GM12878 (cell line): ENCODE data around the gene MYO19. TPM values are rescaled to one million over a fixed set of nuclear protein-coding genes. Genes with fewer than 3 reads are reported as not detected.

ENCODE experiments used
- ATAC-seq: fragments of 200-7000 bp; cut with Tn5 transposase; 3 replicates; pipeline ENCODE4 v1.9.1; 2020; ENCODE audit warnings: mild to moderate bottlenecking, moderate library complexity
- BruUV-seq: library from RNA; stranded (reverse); fragments of 400-500 nt; replicated peaks from 2 replicates; lab custom pipeline; 2021; lab: Mats Ljungman, UMichigan
- CTCF ChIA-PET: fragments of 300-600 bp; sonication (Branson Sonifier 250); formaldehyde crosslinking; extraction: SDS; loops from one replicate; lab custom pipeline; 2021; ENCODE audit warnings: inconsistent platforms; lab: Yijun Ruan, JAX
- POLR2A ChIA-PET: fragments of 350-600 bp; formaldehyde crosslinking; extraction: SDS; loops from one replicate; lab custom pipeline; 2021; ENCODE audit warnings: inconsistent platforms; lab: Charles Lee
- RAD21 ChIA-PET: fragments of 300-600 bp; sonication (Branson Sonifier 250); formaldehyde crosslinking; loops from one replicate; lab custom pipeline; 2023; ENCODE audit warnings: antibody characterized with exemption; ENCODE audit not compliant: unreplicated experiment; lab: Charles Lee
- SMC1A ChIA-PET: fragments of 300-600 bp; sonication (Branson Sonifier 250); formaldehyde crosslinking; loops from one replicate; lab custom pipeline; 2023; ENCODE audit not compliant: unreplicated experiment, uncharacterized antibody; lab: Charles Lee
- DNase-seq: peaks from one replicate; pipeline ENCODE4 v3.0.0-alpha.2; 2011; ENCODE audit warnings: low read depth, low spot score
- FAIRE-seq: peaks from 3 replicates; lab custom pipeline; 2011; peaks lifted over from hg19 to GRCh38; lab: Jason Lieb, UNC
- H2AFZ ChIP-seq: 2 replicates; pipeline ENCODE4 v1.6.0; 2011; ENCODE audit warnings: low read depth, low read length, control low read depth; ENCODE audit not compliant: control insufficient read depth
- H3K27ac ChIP-seq: 2 replicates; pipeline ENCODE4 v1.5.1; 2011; ENCODE audit warnings: control low read depth; ENCODE audit not compliant: control insufficient read depth, insufficient read depth
- H3K27me3 ChIP-seq, 2 experiments: replicated peaks in 1 of 2; 2 replicates each; pipeline versions ENCODE4 v1.6.0 to v1.6.1; 2011; ENCODE audit warnings: low read length in 1 of 2; ENCODE audit not compliant: control insufficient read depth in 2 of 2, insufficient read depth in 2 of 2
- H3K36me3 ChIP-seq, 2 experiments: 2 replicates each; pipeline ENCODE4 v1.5.1; 2011; ENCODE audit warnings: low read length in 1 of 2; ENCODE audit not compliant: control insufficient read depth in 2 of 2, insufficient read depth in 2 of 2
- H3K4me1 ChIP-seq: 2 replicates; pipeline ENCODE4 v1.6.1; 2011; ENCODE audit warnings: mild to moderate bottlenecking, low read length, moderate library complexity, mixed read lengths; ENCODE audit not compliant: control insufficient read depth, insufficient read depth
- H3K4me2 ChIP-seq: 2 replicates; pipeline ENCODE4 v1.6.0; 2011; ENCODE audit warnings: control low read depth; ENCODE audit not compliant: control insufficient read depth, insufficient read depth
- H3K4me3 ChIP-seq: fragments of 200-600 bp; sonication (generic); 2 replicates; pipeline ENCODE4 v1.5.1; 2016
- H3K79me2 ChIP-seq: 2 replicates; pipeline ENCODE4 v1.6.0; 2011; ENCODE audit warnings: low read length; ENCODE audit not compliant: control insufficient read depth, insufficient read depth
- H3K9ac ChIP-seq: 2 replicates; pipeline ENCODE4 v1.8.0; 2011; ENCODE audit warnings: low read length, control low read depth, mixed read lengths; ENCODE audit not compliant: control insufficient read depth, insufficient read depth
- H3K9me3 ChIP-seq: replicated peaks from 3 replicates; pipeline ENCODE4 v1.5.1; 2011; ENCODE audit warnings: mild to moderate bottlenecking, low read length; ENCODE audit not compliant: control insufficient read depth, insufficient read depth
- H4K20me1 ChIP-seq: 2 replicates; pipeline ENCODE4 v1.6.0; 2011; ENCODE audit not compliant: control insufficient read depth, insufficient read depth
- BHLHE40 ChIP-seq, 2 experiments: fragments of 450-650 bp in 1 of 2; IDR thresholded peaks; 2 replicates each; pipeline ENCODE4 v1.6.1; 2011 to 2017; ENCODE audit warnings: low read depth in 2 of 2, borderline replicate concordance in 1 of 2, improper control_type of control experiment in 1 of 2, low read length in 1 of 2, mild to moderate bottlenecking in 1 of 2
- EP300 ChIP-seq, 2 experiments: fragments of 150-350 bp in 1 of 2; IDR thresholded peaks; 2 replicates each; pipeline ENCODE4 v1.6.1; 2011 to 2012; ENCODE audit warnings: low read depth in 2 of 2, low read length in 2 of 2, borderline replicate concordance in 1 of 2, improper control_type of control experiment in 1 of 2, inconsistent platforms in 1 of 2; ENCODE audit not compliant: control insufficient read depth in 1 of 2
- EZH2 ChIP-seq: IDR thresholded peaks from 2 replicates; pipeline ENCODE4 v1.6.1; 2012; ENCODE audit warnings: low read depth, mild to moderate bottlenecking, control low read depth, inconsistent platforms, low read length, borderline replicate concordance; ENCODE audit not compliant: control insufficient read depth
- FOXM1 ChIP-seq: IDR thresholded peaks from 2 replicates; pipeline ENCODE4 v1.6.1; 2012; ENCODE audit warnings: low read depth, mild to moderate bottlenecking, inconsistent platforms, low read length, moderate library complexity
- GATAD2B ChIP-seq: fragments of 450-650 bp; conservative IDR thresholded peaks from 2 replicates; pipeline ENCODE4 v1.6.1; 2017; ENCODE audit warnings: low read depth, mild to moderate bottlenecking, moderate library complexity
- HDGF ChIP-seq: fragments of 450-650 bp; IDR thresholded peaks from 2 replicates; pipeline ENCODE4 v1.6.1; 2016; ENCODE audit warnings: antibody characterized with exemption
- IRF4 ChIP-seq: IDR thresholded peaks from 2 replicates; pipeline ENCODE4 v1.6.1; 2011; ENCODE audit warnings: low read depth, low read length
- NRF1 ChIP-seq: conservative IDR thresholded peaks from 2 replicates; pipeline ENCODE4 v1.6.1; 2011; ENCODE audit warnings: mild to moderate bottlenecking, low read depth, low read length, improper control_type of control experiment
- PKNOX1 ChIP-seq: fragments of 450-650 bp; IDR thresholded peaks from 2 replicates; pipeline ENCODE4 v1.6.1; 2016; ENCODE audit warnings: mild to moderate bottlenecking
- PML ChIP-seq: IDR thresholded peaks from 2 replicates; pipeline ENCODE4 v1.6.1; 2012; ENCODE audit warnings: low read length, inconsistent platforms
- RELB ChIP-seq: fragments of 450-650 bp; IDR thresholded peaks from 2 replicates; pipeline ENCODE4 v1.6.1; 2017; ENCODE audit warnings: low read depth, mild to moderate bottlenecking, moderate library complexity
- RUNX3 ChIP-seq: IDR thresholded peaks from 2 replicates; pipeline ENCODE4 v1.6.1; 2012; ENCODE audit warnings: low read length, inconsistent platforms
- SREBF1 ChIP-seq: IDR thresholded peaks from 2 replicates; pipeline ENCODE4 v1.6.1; 2012; ENCODE audit warnings: mild to moderate bottlenecking, low read length
- STAT1 ChIP-seq: fragments of 450-650 bp; conservative IDR thresholded peaks from 2 replicates; pipeline ENCODE4 v1.6.1; 2014; ENCODE audit warnings: antibody characterized with exemption, mild to moderate bottlenecking
- TBL1XR1 ChIP-seq: IDR thresholded peaks from 2 replicates; pipeline ENCODE4 v1.6.1; 2012; ENCODE audit warnings: low read depth, low read length, improper control_type of control experiment
- TCF7 ChIP-seq: IDR thresholded peaks from 2 replicates; pipeline ENCODE4 v1.6.1; 2014; ENCODE audit warnings: antibody characterized with exemption, borderline replicate concordance
- WGBS: methylation state at CpG from one replicate; pipeline ENCODE4 v1.1.6; 2016; ENCODE audit warnings: low lambda C conversion rate; ENCODE audit not compliant: insufficient replicate concordance, insufficient coverage; ENCODE audit errors: missing lambda C conversion rate; 5-methylcytosine and 5-hydroxymethylcytosine counted together
- in situ Hi-C: fragments of 300-500 bp; cut with MboI; formaldehyde crosslinking; loops from 9 replicates; pipeline ENCODE4 v1.14.3; 2018; ENCODE audit warnings: mixed read lengths
- intact Hi-C: fragments of 100-400 bp; cut with micrococcal nuclease; formaldehyde crosslinking; loops from one replicate; pipeline ENCODE4 v1.14.2; 2022; ENCODE audit not compliant: unreplicated experiment
- polyA plus RNA-seq, 11 experiments: library from polyadenylated mRNA; depleted of rRNA in 4 of 11; unstranded in 6 of 11; stranded (reverse) in 5 of 11; fragments of >200 nt; fragmentation: Nextera tagmentation in 4 of 11; fragmentation: Illumina TruSeq in 1 of 11; extraction: Ambion mirVana in 4 of 11; extraction: Trizol in 1 of 11; gene quantifications; 1 replicate in 1 of 11; 2 replicates in 10 of 11; pipeline versions ENCODE4 v1.2.1 to v1.2.3, GENCODE V29; 2011 to 2016; ENCODE audit warnings: inconsistent platforms in 2 of 11, missing spikeins in 2 of 11, low read depth in 1 of 11
- total RNA-seq, 4 experiments: library from RNA; depleted of rRNA in 3 of 4; stranded (reverse); fragments of >200 nt in 3 of 4; fragmentation: Illumina TruSeq in 1 of 4; extraction: Trizol in 1 of 4; gene quantifications; 2 replicates each; pipeline versions ENCODE4 v1.2.1 to v1.2.3, GENCODE V29; 2013 to 2021

MYO19 gene
- total and polyA plus RNA-seq, 10 of the 15 experiments (the other 5 are each of a cell fraction or from before 2014, with no cell fraction given): 11.4 to 103 (median 67.1) TPM

GRCh38 chr17:36460265-36460937, 74.3 kb downstream of the MYO19 start:
- Histone ChIP-seq H3K4me1 (no peaks in the 10 kb centered on the region), H3K27me3 (peaks cover 4 to 6% of the 10 kb centered on the region in 2 experiments; a peak in 2 of 4 replicates), H3K9ac (no peak overlapping the region), H3K9me3 (no peaks in the 10 kb centered on the region), H3K4me3 (no peak overlapping the region), H4K20me1 (no peaks in the 10 kb centered on the region; the same call in 1 of the 2 replicates), H3K36me3 (no peaks in the 10 kb centered on the region), H2AFZ (no peak overlapping the region), H3K79me2 (no peaks in the 10 kb centered on the region), H3K4me2 (no peak overlapping the region), H3K27ac (no peak overlapping the region)
- intact Hi-C loops: no loop called here
- ChIA-PET CTCF (no interaction called here), RAD21 (no interaction called here), POLR2A (no interaction called here), SMC1A (no interaction called here)
- DNase-seq (no peak), FAIRE-seq (no peak), ATAC-seq (no peak)
- in situ Hi-C loops: no loop called here
- no peak for TF ChIP-seq EP300 (IDR thresholded peaks at IDR 0.05; ENCODE audit: borderline replicate concordance in 1 of 2, control insufficient read depth in 1 of 2, low read depth in 2 of 2, low read length in 2 of 2)
- 29% methylated on average over 5 of the region's 5 CpGs for WGBS
- BruUV-seq: no TSS peak

DNA sequence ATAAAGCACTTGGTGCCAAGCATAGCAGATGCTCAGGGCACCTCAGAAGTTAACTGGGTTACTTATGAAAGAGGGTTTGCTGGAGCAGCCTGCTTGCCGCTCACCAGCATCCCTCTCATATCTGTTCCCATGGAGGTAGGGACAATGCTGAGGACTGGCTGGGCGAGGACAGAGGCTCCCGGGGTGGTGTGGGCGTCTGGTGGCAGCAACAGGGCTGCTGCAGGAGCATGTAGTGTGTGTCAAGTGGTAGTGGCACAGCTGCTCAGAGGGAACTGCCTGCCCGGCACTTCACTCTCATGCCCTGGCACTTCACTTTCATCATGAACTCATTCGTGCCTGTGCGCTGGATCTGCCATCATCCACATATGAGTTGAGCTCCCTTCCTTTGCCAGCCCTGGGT, 75.1 kb downstream of the MYO19 start:
- Histone ChIP-seq H3K27me3 (peaks cover 0 to 4% of the 10 kb centered on the region in 2 experiments; a peak in 2 of 4 replicates), H3K4me1 (no peaks in the 10 kb centered on the region), H3K36me3 (no peaks in the 10 kb centered on the region), H3K79me2 (no peaks in the 10 kb centered on the region), H3K9ac (no peak overlapping the region), H3K4me3 (no peak overlapping the region), H2AFZ (no peak overlapping the region), H3K4me2 (no peak overlapping the region), H3K27ac (no peak overlapping the region), H4K20me1 (no peaks in the 10 kb centered on the region; the same call in 1 of the 2 replicates), H3K9me3 (no peaks in the 10 kb centered on the region)
- no TSS peak for BruUV-seq
- CTCF ChIA-PET: no interaction called here
- FAIRE-seq (no peak), DNase-seq (no peak), ATAC-seq (no peak)
- POLR2A ChIA-PET: no interaction called here
- WGBS: 15% methylated on average over 7 of the region's 7 CpGs
- SMC1A ChIA-PET: no interaction called here
- intact Hi-C loops (no loop called here), in situ Hi-C loops (no loop called here)
- RAD21 ChIA-PET: no interaction called here
- TF ChIP-seq HDGF (no peak), RUNX3 (no peak), NRF1 (no peak), PKNOX1 (no peak), IRF4 (no peak), TCF7 (no peak), EZH2 (no peak), BHLHE40 (IDR thresholded peaks at IDR 0.05; ENCODE audit: borderline replicate concordance in 1 of 2, low read depth in 2 of 2, low read length in 1 of 2) (no peak), RELB (no peak), STAT1 (no peak), GATAD2B (no peak), FOXM1 (no peak), TBL1XR1 (no peak), SREBF1 (no peak), PML (no peak)
